HTR-8/SVneo (cell line): ENCODE results near the gene ANKS4B.
A peak's percentile ranks its signal among the peaks of the same experiment; 100 is the strongest.
"Not testable (repeated sequence)": the region's sequence is repeated elsewhere in the genome, so short reads cannot be mapped to it uniquely, and the experiment has no call there.

Source experiments
- DNase-seq: peaks from one replicate; pipeline ENCODE4 v3.0.0; 2011; ENCODE audit warnings: low spot score, mixed read lengths; ENCODE audit not compliant: insufficient read length
- FAIRE-seq: peaks from 2 replicates; lab custom pipeline; 2011; peaks lifted over from hg19 to GRCh38; lab: Jason Lieb, UNC

ANKS4B gene

GRCh38 chr16:21281698-21282389, 48.3 kb downstream of the ANKS4B start:
- DNase-seq = no peak
- no peak for FAIRE-seq

GRCh38 chr16:21283521-21284289, 50.2 kb downstream of the ANKS4B start:
- FAIRE-seq (no peak), DNase-seq (no peak)

- FAIRE-seq = no peak
These were observed 50.9 kb downstream of the ANKS4B start for GRCh38 chr16:21284414-21284813.

GRCh38 chr16:21285314-21285713, 51.8 kb downstream of the ANKS4B start:
- no peak for FAIRE-seq
- DNase-seq = no peak

More at GRCh38 chr16:21284414-21284813, 50.9 kb downstream of the ANKS4B start:
- DNase-seq = no peak

- FAIRE-seq, DNase-seq: not testable (repeated sequence)
These were observed 56.3 kb downstream of the ANKS4B start for GRCh38 chr16:21289789-21290188.

- peak; percentile 74 for FAIRE-seq
- peak; percentile 90 for DNase-seq
These were observed 67.0 kb downstream of the ANKS4B start for GRCh38 chr16:21300309-21301167.

- peak; percentile 36 for FAIRE-seq
- peak; percentile 77 for DNase-seq
These were observed 67.8 kb downstream of the ANKS4B start for GRCh38 chr16:21301168-21301894.

GRCh38 chr16:21301895-21302291, 68.4 kb downstream of the ANKS4B start:
- DNase-seq (no peak), FAIRE-seq (no peak)

- FAIRE-seq = no peak
- no peak for DNase-seq
These were observed 69.0 kb downstream of the ANKS4B start for GRCh38 chr16:21302454-21302853.

GRCh38 chr16:21302898-21303528, 69.5 kb downstream of the ANKS4B start:
- DNase-seq (no peak), FAIRE-seq (no peak)
